Activated CD4-positive, alpha-beta T cell treated with anti-CD3 and anti-CD28 coated beads, Interleukin-2, amount 10 ng/mL, durations not matched to agents 24 days and 14 days (primary cell): ENCODE results near the gene CACNA2D4. TPM values are rescaled to one million over a fixed set of nuclear protein-coding genes. Genes with fewer than 3 reads are reported as not detected.

Experiments
- DNase-seq: peaks from one replicate; pipeline ENCODE4 v3.0.0; 2022
- H3K27ac Mint-ChIP-seq: one replicate; pipeline ENCODE4 v1.8.0; 2022; ENCODE audit warnings: mild to moderate bottlenecking, mixed read lengths
- H3K27me3 Mint-ChIP-seq: one replicate; pipeline ENCODE4 v1.8.0; 2022; ENCODE audit warnings: mixed read lengths
- H3K36me3 Mint-ChIP-seq: one replicate; pipeline ENCODE4 v1.8.0; 2022; ENCODE audit warnings: low read depth, mild to moderate bottlenecking, mixed read lengths
- H3K4me1 Mint-ChIP-seq: one replicate; pipeline ENCODE4 v1.8.0; 2021; ENCODE audit warnings: mixed read lengths
- H3K4me3 Mint-ChIP-seq: one replicate; pipeline ENCODE4 v1.8.0; 2022; ENCODE audit warnings: mild to moderate bottlenecking, moderate library complexity, mixed read lengths
- H3K9me3 Mint-ChIP-seq: one replicate; pipeline ENCODE4 v1.8.0; 2021; ENCODE audit warnings: mixed read lengths
- intact Hi-C: fragments of 100-400 bp; cut with micrococcal nuclease; formaldehyde crosslinking; loops from one replicate; pipeline ENCODE4 v1.15.1; 2023
- total RNA-seq: library from RNA; stranded (reverse); gene quantifications from 2 replicates; pipeline ENCODE4 v1.2.3, GENCODE V29; 2022

CACNA2D4 gene
- total RNA-seq, 1 donor from 2014 or later, result 6.8 TPM

DNA sequence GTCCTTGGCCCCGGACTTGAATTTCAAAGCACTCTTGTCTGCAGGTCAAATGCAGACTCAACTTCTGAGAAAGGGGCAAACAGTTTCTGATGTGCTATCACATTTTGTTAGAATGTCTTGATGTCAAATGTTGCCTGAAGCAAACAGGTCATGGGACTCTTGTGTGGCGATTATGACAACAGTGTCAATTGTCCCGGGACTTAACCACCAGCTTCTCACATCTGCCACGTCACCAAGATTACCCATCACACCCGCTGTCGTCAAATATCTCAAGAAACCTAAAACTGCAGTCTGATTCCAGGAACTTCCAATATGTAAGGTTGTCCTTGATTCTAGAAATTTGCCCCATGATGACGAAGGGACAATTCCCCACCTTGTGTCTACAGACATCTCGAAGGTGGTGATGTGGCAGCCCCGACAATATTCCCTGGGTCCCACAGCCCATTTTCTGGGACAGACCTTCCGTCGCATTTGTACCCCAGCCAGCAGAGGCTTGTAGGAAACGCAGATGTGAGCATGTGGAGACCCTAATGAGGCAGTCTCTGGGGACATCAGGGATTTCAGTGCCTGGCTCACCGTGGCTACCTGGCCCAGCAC, 76.8 kb downstream of the CACNA2D4 start:
- H3K4me1 Mint-ChIP-seq, result no peaks in the 10 kb centered on the region
- H3K9me3 Mint-ChIP-seq, result no peaks in the 10 kb centered on the region
- H3K4me3 Mint-ChIP-seq, result no peak overlapping the region
- no peak for DNase-seq
- intact Hi-C loops, result no loop called here
- no peak overlapping the region for H3K27ac Mint-ChIP-seq
- H3K27me3 Mint-ChIP-seq, result no peaks in the 10 kb centered on the region
- H3K36me3 Mint-ChIP-seq, result no peaks in the 10 kb centered on the region

DNA sequence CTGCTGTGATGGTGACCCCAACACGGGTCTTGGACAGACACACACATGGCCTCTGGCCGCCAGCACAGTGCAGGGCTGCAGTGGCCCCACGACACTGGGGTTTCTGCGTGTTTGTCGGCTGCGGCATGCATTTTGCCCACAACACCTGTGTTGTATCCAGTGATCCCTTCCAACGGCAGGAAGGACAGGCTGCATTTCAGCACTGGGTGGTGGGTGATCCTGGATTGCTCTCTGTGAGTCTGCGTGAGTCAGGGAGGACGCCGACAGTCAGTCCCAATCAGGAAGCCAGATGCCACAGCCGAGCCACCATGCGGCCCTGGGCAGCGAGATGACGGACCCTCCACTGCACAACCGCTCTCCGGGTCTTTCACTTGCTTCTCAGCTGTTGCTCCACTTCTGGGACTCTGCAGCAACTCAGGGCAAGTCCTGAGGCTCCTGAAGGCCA, 77.4 kb downstream of the CACNA2D4 start:
- intact Hi-C loops, result no loop called here
- no peaks in the 10 kb centered on the region for H3K9me3 Mint-ChIP-seq
- H3K36me3 Mint-ChIP-seq, result no peaks in the 10 kb centered on the region

DNA sequence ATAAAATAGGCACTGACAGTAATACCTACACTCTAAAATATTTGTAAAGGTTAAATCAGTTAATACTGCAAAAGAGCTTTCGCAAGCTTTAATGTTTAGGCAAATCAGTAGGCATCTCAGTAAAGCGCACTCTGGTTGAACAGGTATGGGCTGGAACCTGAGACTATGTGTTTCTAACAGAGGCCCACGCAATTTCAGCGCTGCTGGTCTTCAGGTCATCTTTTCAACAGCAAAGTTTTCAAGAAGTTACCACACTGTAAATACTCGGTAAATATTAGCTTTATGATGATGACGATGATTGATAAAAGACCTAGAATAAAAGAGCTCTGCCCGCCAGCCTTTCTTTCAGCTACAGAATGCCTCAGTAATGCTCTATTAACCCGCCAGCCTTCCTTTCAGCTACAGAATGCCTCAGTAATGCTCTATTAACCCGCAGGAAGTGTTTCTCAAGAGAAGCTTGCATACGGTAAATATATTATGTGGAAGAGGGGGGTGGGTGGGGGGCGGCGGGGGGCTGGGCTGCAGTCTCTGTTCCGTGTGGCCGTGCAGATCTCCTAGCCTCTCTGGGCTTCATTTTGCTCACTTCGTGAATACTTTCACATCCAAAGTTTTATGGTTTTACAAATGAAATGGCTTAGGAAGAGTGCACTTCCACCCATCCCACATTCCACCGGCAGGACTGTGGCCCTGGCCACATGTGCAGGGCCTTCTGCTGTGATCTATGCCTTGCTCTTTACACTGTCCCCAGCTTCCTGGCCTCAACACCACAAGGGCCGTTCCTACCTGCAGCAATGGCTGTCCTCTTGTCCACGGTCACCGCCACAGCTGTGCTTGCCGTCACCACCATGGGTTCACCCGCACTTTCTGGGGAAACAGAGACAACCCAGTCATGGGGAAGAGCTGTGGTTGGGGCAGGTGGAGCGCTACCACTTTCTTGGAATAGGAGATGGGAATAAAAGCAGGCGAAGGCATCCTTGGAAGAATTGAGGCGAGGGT, 78.2 kb downstream of the CACNA2D4 start:
- intact Hi-C loops, result no loop called here
- H3K27me3 Mint-ChIP-seq, result no peaks in the 10 kb centered on the region
- H3K36me3 Mint-ChIP-seq, result no peaks in the 10 kb centered on the region
- H3K4me3 Mint-ChIP-seq, result no peak overlapping the region
- no peaks in the 10 kb centered on the region for H3K4me1 Mint-ChIP-seq
- H3K9me3 Mint-ChIP-seq, result no peaks in the 10 kb centered on the region
- DNase-seq, result no peak
- H3K27ac Mint-ChIP-seq, result no peak overlapping the region

More for the DNA sequence above, 77.4 kb downstream of the CACNA2D4 start:
- Mint-ChIP-seq H3K4me1 (no peaks in the 10 kb centered on the region), H3K27me3 (no peaks in the 10 kb centered on the region), H3K27ac (no peak overlapping the region), H3K4me3 (no peak overlapping the region)
- no peak for DNase-seq

DNA sequence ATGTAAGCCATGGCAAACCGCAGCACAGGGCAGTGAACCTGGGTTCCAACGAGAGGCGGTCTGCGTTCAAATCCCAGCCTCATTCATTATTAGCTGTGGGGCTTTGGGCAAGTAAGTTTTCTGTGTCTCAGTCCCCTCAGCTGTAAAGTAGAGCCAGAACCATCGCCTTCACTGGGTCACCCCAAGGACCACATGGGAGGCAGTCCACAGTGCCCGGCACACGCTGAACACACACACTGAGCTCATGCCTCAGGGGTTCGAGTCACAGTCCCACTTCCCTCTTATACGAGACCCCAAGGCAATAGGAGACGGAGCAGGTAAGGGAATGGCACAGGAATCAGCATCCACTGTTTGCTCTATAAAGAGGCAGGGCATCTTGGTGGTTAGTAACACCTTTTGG, 79.0 kb downstream of the CACNA2D4 start:
- DNase-seq, result no peak
- Mint-ChIP-seq H3K27me3 (no peaks in the 10 kb centered on the region), H3K4me3 (no peak overlapping the region), H3K27ac (no peak overlapping the region), H3K36me3 (no peaks in the 10 kb centered on the region), H3K9me3 (no peaks in the 10 kb centered on the region), H3K4me1 (no peaks in the 10 kb centered on the region)
- intact Hi-C loops, result no loop called here

DNA sequence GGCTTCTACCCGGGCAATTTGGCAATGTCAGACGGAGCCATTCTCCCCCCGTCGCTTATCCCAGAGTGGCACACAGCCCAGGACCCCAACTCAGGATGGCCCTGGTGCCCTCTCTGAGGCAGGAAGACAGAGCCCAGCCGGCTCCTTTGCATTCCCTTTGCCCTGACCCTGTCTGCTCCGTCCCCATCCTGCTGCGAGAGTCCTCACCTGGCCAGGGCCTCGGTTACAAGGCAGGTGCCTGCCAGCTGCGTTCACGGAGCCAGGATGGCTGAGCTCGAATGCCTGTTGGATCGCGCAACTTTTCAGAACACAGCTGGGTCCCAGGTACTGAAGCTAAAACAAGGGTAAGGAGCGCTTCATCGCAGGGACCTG, 79.5 kb downstream of the CACNA2D4 start:
- Mint-ChIP-seq H3K4me1 (no peaks in the 10 kb centered on the region), H3K4me3 (no peak overlapping the region), H3K36me3 (no peaks in the 10 kb centered on the region), H3K27ac (no peak overlapping the region), H3K9me3 (no peaks in the 10 kb centered on the region), H3K27me3 (no peaks in the 10 kb centered on the region)
- no peak for DNase-seq
- intact Hi-C loops, result no loop called here

DNA sequence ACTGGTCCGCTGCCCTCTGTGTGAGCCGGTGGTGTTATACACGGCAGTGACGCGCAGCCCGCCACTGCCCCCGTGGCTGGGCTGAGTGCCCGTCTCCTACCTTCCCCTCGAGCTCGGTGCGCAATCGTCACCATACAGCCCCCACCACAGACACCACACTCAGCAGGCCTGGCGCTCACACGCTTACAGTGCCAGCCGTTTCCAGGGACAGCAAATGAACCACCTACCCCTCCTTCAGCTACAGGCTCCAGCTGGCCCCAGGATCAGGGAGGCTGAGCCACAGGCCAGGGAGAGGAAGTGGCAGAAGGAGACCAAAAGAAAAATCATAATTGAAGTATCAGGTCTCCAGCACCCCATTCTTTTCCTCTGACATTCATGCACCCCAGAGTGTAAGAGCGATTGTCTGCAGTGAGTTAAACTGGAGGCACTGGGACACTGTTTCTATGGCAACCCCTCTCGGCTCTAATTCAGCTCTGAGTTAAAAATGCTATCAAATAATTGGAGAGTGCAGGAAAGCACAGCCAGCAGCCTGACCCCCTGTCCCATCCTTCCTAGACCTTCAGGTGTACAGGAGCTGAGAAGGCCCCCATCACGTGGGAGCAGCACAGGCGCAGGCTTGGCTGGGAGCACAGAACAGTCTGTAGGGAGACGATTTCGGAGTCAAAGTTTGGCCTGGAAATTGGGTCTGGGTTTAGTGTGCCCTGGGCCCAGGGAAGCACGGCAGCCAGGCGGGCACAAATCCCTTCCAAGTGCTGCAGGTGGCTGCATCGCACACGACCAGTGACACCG, 80.1 kb downstream of the CACNA2D4 start:
- Mint-ChIP-seq H3K4me3 (no peak overlapping the region), H3K27ac (no peak overlapping the region), H3K4me1 (no peaks in the 10 kb centered on the region), H3K36me3 (no peaks in the 10 kb centered on the region), H3K9me3 (no peaks in the 10 kb centered on the region), H3K27me3 (peaks cover 2% of the 10 kb centered on the region)
- no peak for DNase-seq
- intact Hi-C loops, result no loop called here

DNA sequence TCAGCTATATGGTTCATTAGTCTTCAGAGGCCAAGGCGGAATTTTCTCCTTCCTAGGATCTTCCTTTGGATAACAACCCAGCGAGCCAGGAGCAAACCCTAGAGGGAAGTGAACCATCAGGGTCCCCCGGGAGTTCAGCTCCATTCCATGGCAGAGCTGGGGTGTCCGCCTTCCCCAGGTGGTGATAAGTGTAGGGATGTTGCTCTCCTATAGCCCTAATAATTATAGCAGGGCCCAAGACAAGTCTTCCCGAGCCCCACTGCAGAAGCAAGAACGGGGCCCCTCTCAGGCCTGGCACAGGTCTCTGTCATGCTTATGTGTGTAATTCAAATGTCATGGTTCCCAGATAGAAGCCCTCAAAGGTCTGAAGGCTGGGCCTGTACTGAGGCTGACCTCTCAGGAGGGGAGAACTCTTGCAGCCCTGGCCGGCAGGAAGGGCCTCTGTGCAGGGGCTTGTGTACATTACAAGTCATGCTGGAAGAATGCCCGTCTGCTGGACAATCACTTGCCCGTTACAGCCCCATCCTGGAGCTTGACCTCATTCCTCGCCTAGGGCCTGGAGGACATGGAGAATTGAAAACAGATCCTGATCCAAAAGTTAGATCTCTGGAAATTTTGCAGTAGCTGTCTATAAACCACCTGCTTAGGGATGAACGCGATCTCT, 80.8 kb downstream of the CACNA2D4 start:
- peaks cover 4% of the 10 kb centered on the region for H3K27me3 Mint-ChIP-seq
- no peaks in the 10 kb centered on the region for H3K36me3 Mint-ChIP-seq
- H3K27ac Mint-ChIP-seq, result no peak overlapping the region
- H3K9me3 Mint-ChIP-seq, result no peaks in the 10 kb centered on the region
- no peak overlapping the region for H3K4me3 Mint-ChIP-seq
- intact Hi-C loops, result no loop called here
- DNase-seq, result no peak
- no peaks in the 10 kb centered on the region for H3K4me1 Mint-ChIP-seq

DNA sequence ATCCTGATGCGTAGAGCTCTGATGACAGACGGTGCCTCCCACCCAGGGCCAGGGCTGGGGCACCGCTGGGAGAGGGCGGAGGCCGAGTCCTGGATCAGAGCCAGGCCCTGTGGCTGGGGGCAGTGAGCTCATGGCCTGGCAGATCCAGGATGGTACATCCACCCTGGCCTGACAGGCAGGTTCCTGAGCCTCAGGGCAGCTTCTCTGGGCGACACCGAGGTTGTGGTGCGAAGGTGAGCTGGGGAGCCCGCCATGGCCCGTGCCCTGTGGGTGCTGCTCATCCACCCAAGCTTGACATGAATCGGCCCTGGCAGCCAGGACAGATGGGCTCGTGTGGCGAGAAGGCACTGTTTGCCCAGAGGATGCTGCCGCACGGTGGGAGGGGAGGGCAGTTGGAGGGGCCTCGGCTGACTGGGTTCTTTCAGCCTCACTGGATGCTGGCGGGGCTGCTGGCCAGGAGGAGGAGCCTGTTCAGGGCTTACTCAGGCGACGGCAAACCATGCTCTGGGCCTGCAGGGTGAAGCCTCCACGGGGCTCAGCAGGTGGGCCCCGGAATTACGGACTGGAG, 81.5 kb downstream of the CACNA2D4 start:
- Mint-ChIP-seq H3K36me3 (no peaks in the 10 kb centered on the region), H3K27ac (no peak overlapping the region), H3K4me1 (no peaks in the 10 kb centered on the region), H3K27me3 (peaks cover 5% of the 10 kb centered on the region), H3K9me3 (no peaks in the 10 kb centered on the region), H3K4me3 (no peak overlapping the region)
- intact Hi-C loops, result no loop called here
- no peak for DNase-seq

DNA sequence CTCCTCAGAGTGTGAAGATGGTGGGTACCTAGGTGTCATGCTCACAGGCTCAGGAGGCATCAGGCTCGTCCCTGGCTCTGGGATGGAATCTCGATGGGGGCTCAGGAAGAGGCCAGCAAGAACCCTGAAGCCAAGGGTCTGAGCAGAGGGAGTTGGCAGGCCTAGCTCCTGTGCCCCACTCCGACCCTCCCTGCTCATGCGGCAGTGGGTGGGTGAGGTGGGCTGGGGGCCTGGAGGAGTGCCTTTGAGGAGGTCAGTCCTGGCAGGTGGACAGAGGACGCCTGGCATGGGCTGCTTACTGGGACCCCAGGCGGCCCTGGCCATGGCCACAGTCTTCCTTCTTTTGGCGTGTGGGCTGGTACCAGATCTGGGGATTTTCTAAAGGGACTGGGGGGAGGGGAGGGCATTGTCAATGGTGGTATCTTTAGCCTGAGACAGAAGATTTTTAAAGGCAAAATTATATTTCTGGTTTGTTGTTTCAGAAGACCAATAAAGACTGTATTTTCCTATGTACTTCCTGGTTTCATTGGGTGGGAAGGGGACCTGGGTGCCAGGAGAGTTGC, 82.1 kb downstream of the CACNA2D4 start:
- H3K27ac Mint-ChIP-seq, result no peak overlapping the region
- no peaks in the 10 kb centered on the region for H3K4me1 Mint-ChIP-seq
- intact Hi-C loops, result no loop called here
- no peaks in the 10 kb centered on the region for H3K9me3 Mint-ChIP-seq
- no peaks in the 10 kb centered on the region for H3K36me3 Mint-ChIP-seq
- peaks cover 8% of the 10 kb centered on the region for H3K27me3 Mint-ChIP-seq
- no peak for DNase-seq
- no peak overlapping the region for H3K4me3 Mint-ChIP-seq

DNA sequence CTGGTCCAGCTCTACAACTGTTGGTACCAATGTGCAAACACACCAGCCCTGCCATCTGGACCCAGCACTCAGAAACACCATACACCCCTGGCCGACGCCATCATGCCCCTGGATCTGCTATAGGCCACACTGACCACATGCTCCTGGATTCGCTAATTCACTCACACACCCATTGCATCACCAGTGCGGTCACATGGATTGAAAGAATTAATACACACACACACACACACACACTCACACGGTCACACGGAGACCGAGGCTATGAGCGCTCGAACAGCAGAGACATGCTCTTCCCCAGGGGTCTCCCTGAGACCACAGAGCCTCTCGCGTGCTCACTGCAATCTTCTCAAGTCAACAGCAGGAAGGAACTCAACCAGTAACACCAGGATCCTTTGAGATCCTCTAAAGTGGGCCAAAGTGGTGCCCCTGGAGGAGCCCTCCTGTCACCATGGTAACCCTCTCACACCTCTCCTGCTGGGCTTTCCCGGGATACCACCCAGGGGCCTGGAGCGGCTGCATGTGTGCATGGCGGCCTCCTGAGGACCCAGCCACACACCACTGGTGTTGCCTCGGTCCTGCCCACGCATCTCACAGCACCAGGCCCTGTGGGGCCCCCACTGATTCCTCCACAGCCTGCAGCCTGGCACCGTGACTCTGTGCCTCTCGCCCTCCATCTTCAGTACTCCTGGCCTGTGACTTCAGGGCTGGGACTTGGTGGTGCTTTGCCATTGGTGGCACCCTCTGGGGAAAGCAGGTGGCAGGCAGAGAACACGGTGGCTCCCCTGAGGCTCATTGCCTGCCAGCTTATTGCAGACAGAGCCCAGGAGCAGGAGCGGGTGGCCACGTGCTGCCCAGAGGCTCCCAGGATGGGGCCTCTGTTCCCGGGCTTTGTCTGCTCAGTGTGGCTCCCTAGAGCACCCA, 83.0 kb downstream of the CACNA2D4 start:
- H3K9me3 Mint-ChIP-seq, result no peaks in the 10 kb centered on the region
- peaks cover 17% of the 10 kb centered on the region for H3K27me3 Mint-ChIP-seq
- DNase-seq, result no peak
- intact Hi-C loops, result no loop called here
- H3K4me1 Mint-ChIP-seq, result no peaks in the 10 kb centered on the region
- no peak overlapping the region for H3K27ac Mint-ChIP-seq
- no peaks in the 10 kb centered on the region for H3K36me3 Mint-ChIP-seq
- no peak overlapping the region for H3K4me3 Mint-ChIP-seq

DNA sequence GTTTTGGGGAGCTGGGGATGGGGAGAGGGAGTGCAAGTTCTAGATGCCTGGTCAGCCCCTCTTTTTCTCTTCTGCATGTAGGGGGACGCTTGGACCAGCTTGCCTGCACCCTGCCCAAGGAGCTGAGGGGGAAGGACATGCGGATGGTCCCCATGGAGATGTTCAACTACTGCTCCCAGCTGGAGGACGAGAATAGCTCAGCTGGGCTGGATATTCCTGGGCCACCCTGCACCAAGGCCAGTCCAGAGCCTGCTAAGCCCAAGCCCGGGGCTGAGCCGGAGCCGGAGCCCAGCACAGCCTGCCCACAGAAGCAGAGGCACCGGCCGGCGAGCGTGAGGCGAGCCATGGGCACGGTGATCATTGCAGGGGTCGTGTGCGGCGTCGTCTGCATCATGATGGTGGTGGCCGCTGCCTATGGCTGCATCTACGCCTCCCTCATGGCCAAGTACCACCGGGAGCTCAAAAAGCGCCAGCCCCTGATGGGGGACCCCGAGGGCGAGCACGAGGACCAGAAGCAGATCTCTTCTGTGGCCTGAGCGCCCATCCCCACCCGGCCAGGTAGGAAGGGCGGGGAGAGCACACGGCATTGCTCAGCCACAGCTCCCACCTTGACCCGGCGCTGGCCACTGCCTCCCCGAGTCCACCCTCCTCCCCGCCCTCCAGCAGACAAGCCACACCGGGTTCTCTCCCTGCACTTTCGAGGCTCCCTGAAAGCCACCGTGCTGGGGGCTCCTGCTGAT, 84.1 kb downstream of the CACNA2D4 start:
- no peak overlapping the region for H3K4me3 Mint-ChIP-seq
- H3K9me3 Mint-ChIP-seq, result no peaks in the 10 kb centered on the region
- DNase-seq, result no peak
- H3K27me3 Mint-ChIP-seq, result peaks cover 18% of the 10 kb centered on the region
- H3K27ac Mint-ChIP-seq, result no peak overlapping the region
- intact Hi-C loops, result no loop called here
- H3K4me1 Mint-ChIP-seq, result no peaks in the 10 kb centered on the region
- H3K36me3 Mint-ChIP-seq, result no peaks in the 10 kb centered on the region

DNA sequence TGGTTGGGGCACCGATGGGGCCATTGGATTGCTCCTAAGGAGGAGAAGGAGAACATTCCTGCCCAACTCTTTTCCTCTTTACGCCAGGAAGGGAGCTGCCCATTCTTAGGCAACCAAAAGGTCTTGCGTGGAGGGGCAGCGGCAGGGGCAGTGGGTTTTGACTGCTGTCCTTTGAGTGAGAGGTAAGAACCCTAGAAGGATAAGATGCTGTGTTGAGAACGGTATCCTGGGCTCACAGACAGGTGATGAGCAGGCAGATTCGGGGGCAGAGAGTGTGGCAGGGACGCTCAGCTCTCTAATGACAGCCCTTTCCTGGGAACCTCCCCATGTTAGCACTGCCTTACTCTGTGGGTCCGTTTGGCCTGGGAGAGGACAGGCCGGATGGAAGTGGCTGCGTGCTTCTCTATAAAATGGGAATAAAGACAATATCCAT, 84.8 kb downstream of the CACNA2D4 start:
- Mint-ChIP-seq H3K4me1 (no peaks in the 10 kb centered on the region), H3K4me3 (no peak overlapping the region), H3K9me3 (no peaks in the 10 kb centered on the region), H3K27me3 (peaks cover 18% of the 10 kb centered on the region), H3K27ac (no peak overlapping the region), H3K36me3 (no peaks in the 10 kb centered on the region)
- intact Hi-C loops, result no loop called here
- no peak for DNase-seq
